HG03432 (cell line): ENCODE data around the gene RNASE9.
"Not testable (repeated sequence)": the region's sequence is repeated elsewhere in the genome, so short reads cannot be mapped to it uniquely, and the experiment has no call there.

Experiments
- ATAC-seq: cut with Tn5 transposase; IDR thresholded peaks from one replicate; pipeline ENCODE4 v1.9.1; 2021; ENCODE audit warnings: mild to moderate bottlenecking, moderate library complexity; ENCODE audit not compliant: unreplicated experiment

The RNASE9 gene

DNA sequence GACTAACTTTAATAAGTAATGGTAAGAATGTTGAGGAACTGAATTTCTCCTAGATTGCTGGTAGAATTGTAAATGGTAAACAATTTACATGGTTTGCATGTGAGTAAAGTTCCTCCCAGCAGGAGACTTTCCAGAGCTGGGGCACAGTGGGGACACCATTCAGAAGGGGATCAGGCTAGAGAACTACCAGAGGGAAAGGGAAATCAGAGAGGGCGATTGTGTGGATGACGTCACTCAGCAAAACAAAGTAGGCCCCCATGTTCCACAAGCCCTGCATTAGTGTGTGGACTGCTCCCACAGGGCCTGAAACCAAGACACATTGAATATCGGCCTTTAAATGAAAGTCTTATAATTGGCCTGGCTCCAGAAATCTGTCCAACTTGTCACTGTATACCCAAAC is 17.5 kb upstream of the RNASE9 start:
- no peak for ATAC-seq

GRCh38 chr14:20572382-20572990 is 11.6 kb upstream of the RNASE9 start:
- ATAC-seq: not testable (repeated sequence)

GRCh38 chr14:20570720-20571119 is 9.9 kb upstream of the RNASE9 start:
- not testable (repeated sequence) for ATAC-seq

- ATAC-seq: not testable (repeated sequence)
These were observed 9.0 kb upstream of the RNASE9 start for GRCh38 chr14:20569865-20570264.

- ATAC-seq: no peak
These were observed 8.2 kb upstream of the RNASE9 start for GRCh38 chr14:20569066-20569465.

DNA sequence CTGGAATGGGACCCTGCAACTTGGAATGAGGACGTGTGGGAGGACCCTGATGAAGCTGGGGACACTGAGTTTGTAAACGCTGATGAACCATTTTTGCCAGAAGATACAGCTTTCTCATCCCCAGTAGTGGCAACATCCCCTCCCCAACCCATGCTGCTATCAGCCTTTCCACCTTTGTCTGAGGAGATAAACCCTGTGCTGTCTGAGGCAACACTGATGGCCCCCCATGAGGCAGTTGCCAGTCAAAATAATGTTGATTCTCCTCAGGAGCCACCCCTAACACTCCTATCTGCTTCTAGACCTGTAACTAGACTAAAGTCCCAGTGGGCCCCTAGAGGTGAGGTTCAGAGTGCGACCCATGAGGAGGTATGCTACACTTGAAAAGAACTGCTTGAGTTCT is 7.5 kb upstream of the RNASE9 start:
- ATAC-seq: no peak

DNA sequence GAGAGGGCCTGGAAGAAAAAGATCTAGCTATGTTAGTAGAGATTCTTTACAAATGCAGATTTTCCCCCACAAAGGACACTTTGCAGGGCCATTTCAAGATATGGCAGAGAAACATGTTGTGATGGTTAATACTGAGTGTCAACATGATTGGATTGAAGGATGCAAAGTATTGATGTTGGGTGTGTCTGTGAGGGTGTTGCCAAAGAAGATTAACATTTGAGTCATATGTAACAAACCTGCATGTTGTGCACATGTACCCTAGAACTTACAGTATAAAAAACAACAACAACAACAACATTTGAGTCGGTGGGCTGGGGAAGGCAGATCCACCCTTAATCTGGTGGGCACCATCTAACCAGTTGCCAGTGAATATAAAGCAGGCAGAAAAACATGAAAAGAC is 6.4 kb upstream of the RNASE9 start:
- ATAC-seq: not testable (repeated sequence)

DNA sequence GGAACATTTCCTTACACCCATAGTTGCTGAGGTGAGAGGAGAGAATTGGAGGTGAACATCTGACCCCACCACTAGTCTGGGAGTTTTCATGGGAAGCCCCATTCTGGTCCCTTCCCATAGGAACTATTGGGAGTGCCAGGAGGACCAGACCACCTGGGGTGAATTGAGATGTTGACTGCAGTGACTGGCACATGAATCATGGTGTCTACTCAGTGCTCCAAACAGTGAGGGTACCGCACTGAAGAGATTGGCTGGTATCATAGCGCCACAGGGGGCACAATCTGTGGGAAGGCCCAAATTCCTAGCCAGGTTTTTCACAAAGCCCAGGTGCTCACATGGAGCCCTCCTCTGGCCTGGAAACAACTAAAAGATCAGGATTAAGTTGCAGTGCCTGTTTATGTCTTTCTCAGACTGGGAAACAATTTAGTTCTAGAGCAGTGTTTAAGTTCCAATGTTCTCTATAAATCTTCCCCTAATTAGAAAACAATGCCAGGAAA is 3.7 kb upstream of the RNASE9 start:
- ATAC-seq: no peak

- no peak for ATAC-seq
These were observed 3.1 kb upstream of the RNASE9 start for GRCh38 chr14:20563971-20564370.

DNA sequence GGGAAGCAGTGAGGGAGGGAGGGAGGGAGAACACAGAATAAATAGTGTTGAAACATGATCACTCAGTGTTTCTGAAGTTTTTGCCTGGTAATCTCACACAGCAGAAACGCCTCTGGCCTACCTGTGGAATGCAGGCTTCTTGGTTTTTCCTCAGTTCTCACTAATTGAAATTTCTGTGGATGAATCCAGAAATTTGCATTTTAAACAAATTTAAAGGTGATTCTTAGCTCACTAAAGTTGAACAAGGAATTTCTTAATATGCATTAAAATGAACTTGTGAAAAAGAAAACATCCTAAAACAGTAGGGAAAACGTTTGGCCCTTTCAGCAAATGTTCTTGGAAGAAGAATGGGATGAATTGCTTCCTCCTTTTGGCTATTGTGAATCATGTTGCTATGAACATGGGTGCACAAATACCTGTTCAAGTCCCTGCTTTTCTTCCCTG is 1.4 kb downstream of the RNASE9 start:
- no peak for ATAC-seq

GRCh38 chr14:20557212-20557542 is 3.7 kb downstream of the RNASE9 start:
- ATAC-seq: no peak

DNA sequence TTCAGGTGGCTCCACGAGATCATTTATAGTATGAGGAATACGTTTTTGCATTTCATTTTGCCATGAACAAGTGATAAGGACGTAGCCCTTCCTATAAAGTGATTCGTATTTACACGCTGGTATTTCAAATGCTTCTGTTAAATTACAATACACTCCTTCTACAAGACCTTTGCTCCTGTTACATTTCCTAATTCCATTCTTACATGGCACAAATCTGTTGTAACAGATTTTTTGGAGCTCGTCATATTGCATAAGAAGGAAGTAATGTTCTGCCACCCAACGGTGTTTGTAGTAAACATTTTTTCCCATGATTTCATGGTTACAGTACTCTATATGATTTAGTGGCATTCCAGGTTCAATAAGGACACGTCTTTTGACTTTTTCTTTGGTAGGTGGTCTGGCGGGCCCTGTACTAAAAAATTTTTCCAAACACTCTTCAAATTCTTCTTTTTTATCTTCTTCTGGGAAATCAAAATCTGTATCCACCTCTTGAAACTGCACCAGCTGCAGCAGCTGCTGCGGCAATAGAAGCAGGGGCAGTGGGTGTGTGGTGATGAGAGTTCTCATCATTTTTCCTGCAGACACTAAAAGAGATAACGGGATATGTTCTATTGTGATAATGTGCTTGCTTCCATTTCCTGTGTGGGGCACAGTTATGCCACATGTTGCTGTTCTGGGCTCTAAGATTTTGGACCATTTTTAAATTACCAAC is 4.2 kb downstream of the RNASE9 start:
- ATAC-seq: no peak

DNA sequence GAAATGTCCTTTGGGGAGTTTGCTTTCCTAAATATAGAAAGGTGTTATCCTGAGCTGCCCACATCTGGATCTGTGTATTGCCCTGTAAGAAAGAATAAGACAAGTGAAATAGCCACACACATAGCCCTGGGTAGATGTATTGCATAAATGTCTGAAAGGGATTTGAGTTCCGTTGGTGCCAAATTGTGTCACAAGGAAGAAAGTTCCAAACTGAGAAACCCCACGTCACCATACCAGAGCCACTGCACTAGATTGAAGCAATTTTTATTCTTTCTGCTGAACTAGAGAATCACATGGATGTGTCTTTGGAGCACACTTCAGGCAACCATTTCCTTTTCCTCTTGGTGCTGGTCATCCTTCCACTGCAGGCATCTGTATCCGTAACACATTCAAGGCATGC is 5.0 kb downstream of the RNASE9 start:
- no peak for ATAC-seq

- ATAC-seq: no peak
These were observed 7.8 kb downstream of the RNASE9 start for GRCh38 chr14:20553024-20553423.

DNA sequence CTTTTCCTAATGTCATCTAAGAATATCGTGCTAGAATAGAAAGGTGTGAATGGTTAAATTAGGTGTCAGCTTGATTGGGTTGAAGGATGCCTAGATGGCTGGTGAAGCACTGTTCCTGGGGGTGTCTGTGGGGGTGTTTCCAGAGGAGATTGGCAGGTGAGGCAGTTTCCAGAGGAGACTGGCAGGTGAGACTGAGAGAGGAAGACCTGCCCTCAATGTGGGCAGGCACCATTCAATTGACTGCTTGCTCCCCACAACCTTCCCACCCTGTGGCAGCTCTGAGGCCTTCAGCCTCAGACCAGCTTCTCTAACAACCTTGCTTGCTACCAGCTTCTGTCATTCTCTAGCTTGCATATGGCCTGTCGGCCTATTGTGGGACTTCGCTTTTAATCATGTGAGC is 9.2 kb downstream of the RNASE9 start:
- ATAC-seq: no peak

GRCh38 chr14:20550926-20551325 is 9.9 kb downstream of the RNASE9 start:
- ATAC-seq: no peak

- ATAC-seq: no peak
These were observed 12.3 kb downstream of the RNASE9 start for GRCh38 chr14:20548414-20549158.

GRCh38 chr14:20546877-20547276 is 14.0 kb downstream of the RNASE9 start:
- ATAC-seq: no peak

DNA sequence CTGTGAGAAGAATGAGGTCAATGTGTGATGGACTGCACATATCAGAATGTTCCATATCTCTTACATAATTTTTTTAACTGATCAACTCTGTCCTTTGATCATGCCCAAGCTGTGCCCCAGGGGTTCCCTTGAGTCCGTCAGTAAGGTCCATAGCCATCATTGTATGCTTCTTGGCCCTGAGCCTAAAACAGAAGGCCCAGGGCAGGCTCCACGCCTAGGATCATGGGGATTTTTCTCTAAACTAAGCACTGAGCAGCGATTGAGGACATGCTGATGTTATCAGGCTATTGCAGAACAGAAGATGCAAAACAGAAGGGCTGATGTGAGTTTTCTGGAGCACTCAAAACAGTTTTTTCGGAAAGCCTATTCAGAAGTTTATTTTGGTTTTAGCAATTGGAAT is 20.9 kb downstream of the RNASE9 start:
- no peak for ATAC-seq

DNA sequence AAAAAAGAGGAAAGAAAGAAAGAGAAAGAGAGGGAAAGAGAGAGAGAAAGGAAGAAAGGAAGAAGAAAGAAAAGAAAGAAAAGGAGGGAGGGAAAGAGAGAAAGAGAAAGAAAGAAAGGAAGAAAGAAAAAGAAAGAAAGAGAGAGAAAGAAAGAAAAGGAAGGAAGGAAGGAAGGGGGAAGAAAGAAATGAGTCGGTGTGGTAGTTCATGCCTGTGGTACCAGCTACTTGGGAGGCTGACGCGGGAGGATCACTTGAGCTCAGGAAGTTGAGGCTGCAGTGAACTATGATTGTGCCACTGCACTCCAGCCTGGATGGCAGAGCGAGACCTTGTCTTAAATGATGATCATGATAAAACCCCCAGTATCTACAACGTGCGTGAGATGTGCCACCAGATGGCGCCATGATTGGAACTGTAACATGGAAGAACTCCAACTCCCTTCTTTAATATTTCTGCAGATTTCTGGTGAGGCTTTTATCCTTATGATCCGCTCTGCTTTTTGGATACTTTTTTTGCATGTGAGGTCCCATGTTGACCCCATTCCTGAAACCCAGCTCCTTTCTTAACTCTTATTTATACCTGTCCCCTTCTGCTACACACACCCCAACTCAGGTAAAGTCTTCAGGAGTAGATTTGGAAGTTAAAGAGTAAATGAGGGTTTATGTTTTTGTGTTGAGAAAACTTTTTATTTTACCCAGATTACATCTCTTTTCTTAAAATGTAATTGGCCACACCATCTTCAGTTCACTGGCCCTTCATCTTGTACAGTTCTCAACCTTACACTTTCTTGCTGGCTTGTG is 29.9 kb downstream of the RNASE9 start:
- ATAC-seq: peak; percentile 67

DNA sequence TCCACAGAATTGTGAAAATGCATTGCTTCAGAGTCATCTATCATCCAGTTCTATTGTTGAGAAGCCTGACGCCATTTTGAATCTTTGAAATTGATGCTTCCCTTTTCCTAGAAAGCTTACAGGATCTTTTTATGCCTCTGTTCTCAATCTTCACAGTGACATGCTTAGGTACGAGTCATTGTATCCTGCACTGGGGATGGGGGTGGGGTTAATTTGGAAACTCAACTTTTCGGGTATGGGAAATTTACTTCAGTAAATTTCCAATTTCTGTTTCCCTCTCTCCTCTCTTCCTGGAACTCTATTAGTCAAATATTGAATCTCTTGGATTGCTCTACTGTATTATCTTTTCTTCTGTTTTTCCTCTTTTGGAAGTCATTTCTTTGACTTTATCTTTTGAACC is 31.0 kb downstream of the RNASE9 start:
- no peak for ATAC-seq
